HepG2 (cell line): ENCODE data around the gene SMTNL1. TPM values are rescaled to one million over a fixed set of nuclear protein-coding genes. Genes with fewer than 3 reads are reported as not detected.

ENCODE experiments used
- ATM ChIP-seq: fragments of 450-650 bp; IDR thresholded peaks from 2 replicates; pipeline ENCODE4 v1.7.1; 2017; ENCODE audit warnings: mild to moderate bottlenecking, borderline replicate concordance
- KDM5B ChIP-seq: sonication (generic); formaldehyde crosslinking; IDR thresholded peaks from 2 replicates; pipeline ENCODE4 v1.4.0; 2020; ENCODE audit warnings: missing genetic modification reagents, mild to moderate bottlenecking, borderline replicate concordance
- MYPOP ChIP-seq: sonication (generic); formaldehyde crosslinking; IDR thresholded peaks from 2 replicates; pipeline ENCODE4 v1.8.1; 2023; ENCODE audit warnings: mild to moderate bottlenecking, moderate library complexity, missing genetic modification reagents
- RNF2 ChIP-seq: fragments of 450-650 bp; conservative IDR thresholded peaks from 2 replicates; pipeline ENCODE4 v1.6.1; 2016; ENCODE audit warnings: low read depth
- TOPORS ChIP-seq: sonication (generic); formaldehyde crosslinking; IDR thresholded peaks from 2 replicates; pipeline ENCODE4 v1.8.0; 2023; ENCODE audit warnings: mild to moderate bottlenecking, missing genetic modification reagents
- XRCC5 ChIP-seq: fragments of 200-400 bp; formaldehyde crosslinking; optimal IDR thresholded peaks from 2 replicates; pipeline ENCODE3; 2017; ENCODE audit warnings: mild to moderate bottlenecking, low read length
- ZFP90 ChIP-seq: sonication (generic); formaldehyde crosslinking; IDR thresholded peaks from 2 replicates; pipeline ENCODE4 v1.8.0; 2022; ENCODE audit warnings: missing genetic modification reagents, mild to moderate bottlenecking, inconsistent platforms, borderline replicate concordance
- ZNF317 ChIP-seq: sonication (generic); formaldehyde crosslinking; IDR thresholded peaks from 2 replicates; pipeline ENCODE4 v1.5.0; 2020; ENCODE audit warnings: mild to moderate bottlenecking, missing genetic modification reagents
- ZNF704 ChIP-seq: sonication (generic); formaldehyde crosslinking; IDR thresholded peaks from 2 replicates; pipeline ENCODE4 v1.8.1; 2023; ENCODE audit warnings: mild to moderate bottlenecking, inconsistent platforms, moderate library complexity, missing genetic modification reagents, borderline replicate concordance
- polyA plus RNA-seq, 8 experiments: library from polyadenylated mRNA; depleted of rRNA in 3 of 8; stranded (reverse) in 7 of 8; unstranded in 1 of 8; fragments of >200 nt; fragmentation: Illumina TruSeq in 4 of 8; extraction: Trizol in 4 of 8; gene quantifications; 2 replicates each; pipeline versions ENCODE4 v1.2.1 to v1.2.3, GENCODE V29; 2011 to 2016; ENCODE audit warnings: low read depth in 4 of 8, missing spikeins in 1 of 8, mixed read lengths in 1 of 8; ENCODE audit not compliant: insufficient read depth in 1 of 8
- total RNA-seq, 5 experiments: library from RNA; depleted of rRNA; stranded (reverse); fragments of >200 nt; fragmentation: Illumina TruSeq; extraction: Trizol; gene quantifications; 2 replicates each; pipeline ENCODE4 v1.2.3, GENCODE V29; 2016; ENCODE audit warnings: low read depth in 1 of 5
- TF ChIP-seq, protein P1 (sequence below): IDR thresholded peaks from 2 replicates; pipeline ENCODE4 v1.6.1; 2018; ENCODE audit warnings: missing genetic modification reagents
- TF ChIP-seq, protein P2 (sequence below): sonication (generic); formaldehyde crosslinking; IDR thresholded peaks from 2 replicates; pipeline ENCODE4 v1.8.1; 2023; ENCODE audit warnings: mild to moderate bottlenecking, missing genetic modification reagents
- TF ChIP-seq, protein P3 (sequence below): sonication (generic); formaldehyde crosslinking; conservative IDR thresholded peaks from 2 replicates; pipeline ENCODE4 v1.4.0; 2020; ENCODE audit warnings: missing genetic modification reagents

Gene SMTNL1
- total and polyA plus RNA-seq, 2 of the 13 experiments (the other 11 are each of a cell fraction or from before 2014, with no cell fraction given): 0.04 TPM; not detected in 1

- TF ChIP-seq ZFP90 (CRISPR knock-in tag): 0 out of 2 replicates have a peak, but pooled peaks have one; percentile 15
- peak; percentile 74 for TF ChIP-seq XRCC5
- TF ChIP-seq ZNF704 (CRISPR knock-in tag): peak; percentile 52; the same call in 1 of the 2 replicates
- TF ChIP-seq RNF2: no peak
- no peak for TF ChIP-seq ATM
- TF ChIP-seq ZNF317 (CRISPR knock-in tag): 0 out of 2 replicates have a peak, but pooled peaks have one; percentile 42
- TF ChIP-seq MYPOP (CRISPR knock-in tag): 0 out of 2 replicates have a peak, but pooled peaks have one; percentile 26
- TF ChIP-seq TOPORS (CRISPR knock-in tag): peak; percentile 78; the same call in 1 of the 2 replicates
- TF ChIP-seq, protein P1, sequence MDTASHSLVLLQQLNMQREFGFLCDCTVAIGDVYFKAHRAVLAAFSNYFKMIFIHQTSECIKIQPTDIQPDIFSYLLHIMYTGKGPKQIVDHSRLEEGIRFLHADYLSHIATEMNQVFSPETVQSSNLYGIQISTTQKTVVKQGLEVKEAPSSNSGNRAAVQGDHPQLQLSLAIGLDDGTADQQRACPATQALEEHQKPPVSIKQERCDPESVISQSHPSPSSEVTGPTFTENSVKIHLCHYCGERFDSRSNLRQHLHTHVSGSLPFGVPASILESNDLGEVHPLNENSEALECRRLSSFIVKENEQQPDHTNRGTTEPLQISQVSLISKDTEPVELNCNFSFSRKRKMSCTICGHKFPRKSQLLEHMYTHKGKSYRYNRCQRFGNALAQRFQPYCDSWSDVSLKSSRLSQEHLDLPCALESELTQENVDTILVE (CRISPR knock-in tag): 0 out of 2 replicates have a peak, but pooled peaks have one; percentile 10
- TF ChIP-seq KDM5B (CRISPR knock-in tag): peak; percentile 77
- TF ChIP-seq, protein P2, sequence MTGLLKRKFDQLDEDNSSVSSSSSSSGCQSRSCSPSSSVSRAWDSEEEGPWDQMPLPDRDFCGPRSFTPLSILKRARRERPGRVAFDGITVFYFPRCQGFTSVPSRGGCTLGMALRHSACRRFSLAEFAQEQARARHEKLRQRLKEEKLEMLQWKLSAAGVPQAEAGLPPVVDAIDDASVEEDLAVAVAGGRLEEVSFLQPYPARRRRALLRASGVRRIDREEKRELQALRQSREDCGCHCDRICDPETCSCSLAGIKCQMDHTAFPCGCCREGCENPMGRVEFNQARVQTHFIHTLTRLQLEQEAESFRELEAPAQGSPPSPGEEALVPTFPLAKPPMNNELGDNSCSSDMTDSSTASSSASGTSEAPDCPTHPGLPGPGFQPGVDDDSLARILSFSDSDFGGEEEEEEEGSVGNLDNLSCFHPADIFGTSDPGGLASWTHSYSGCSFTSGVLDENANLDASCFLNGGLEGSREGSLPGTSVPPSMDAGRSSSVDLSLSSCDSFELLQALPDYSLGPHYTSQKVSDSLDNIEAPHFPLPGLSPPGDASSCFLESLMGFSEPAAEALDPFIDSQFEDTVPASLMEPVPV (CRISPR knock-in tag): peak; percentile 64; the same call in 1 of the 2 replicates
- TF ChIP-seq, protein P3, sequence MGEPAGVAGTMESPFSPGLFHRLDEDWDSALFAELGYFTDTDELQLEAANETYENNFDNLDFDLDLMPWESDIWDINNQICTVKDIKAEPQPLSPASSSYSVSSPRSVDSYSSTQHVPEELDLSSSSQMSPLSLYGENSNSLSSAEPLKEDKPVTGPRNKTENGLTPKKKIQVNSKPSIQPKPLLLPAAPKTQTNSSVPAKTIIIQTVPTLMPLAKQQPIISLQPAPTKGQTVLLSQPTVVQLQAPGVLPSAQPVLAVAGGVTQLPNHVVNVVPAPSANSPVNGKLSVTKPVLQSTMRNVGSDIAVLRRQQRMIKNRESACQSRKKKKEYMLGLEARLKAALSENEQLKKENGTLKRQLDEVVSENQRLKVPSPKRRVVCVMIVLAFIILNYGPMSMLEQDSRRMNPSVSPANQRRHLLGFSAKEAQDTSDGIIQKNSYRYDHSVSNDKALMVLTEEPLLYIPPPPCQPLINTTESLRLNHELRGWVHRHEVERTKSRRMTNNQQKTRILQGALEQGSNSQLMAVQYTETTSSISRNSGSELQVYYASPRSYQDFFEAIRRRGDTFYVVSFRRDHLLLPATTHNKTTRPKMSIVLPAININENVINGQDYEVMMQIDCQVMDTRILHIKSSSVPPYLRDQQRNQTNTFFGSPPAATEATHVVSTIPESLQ (CRISPR knock-in tag): 0 out of 2 replicates have a peak, but pooled peaks have one; percentile 24
Measured at GRCh38 chr11:57497303-57498247, 39.8 kb upstream of the SMTNL1 start (continued).
